Testis (tissue), 3 donors: ENCODE results near the gene PIGZ. TPM values are rescaled to one million over a fixed set of nuclear protein-coding genes. Genes with fewer than 3 reads are reported as not detected.

ENCODE experiments used
- DNase-seq: peaks from one replicate; pipeline ENCODE4 v3.0.0-alpha.2; 2019
- H3K27ac ChIP-seq, 2 donors: fragments of 200-600 bp; sonication (generic); one replicate each; pipeline ENCODE4 v1.5.1; 2019
- H3K27me3 ChIP-seq: fragments of 200-600 bp; sonication (generic); one replicate; pipeline ENCODE4 v1.5.1; 2019
- H3K36me3 ChIP-seq: fragments of 200-600 bp; sonication (generic); one replicate; pipeline ENCODE4 v1.5.1; 2017; ENCODE audit warnings: low read depth; ENCODE audit errors: missing control alignments
- H3K4me1 ChIP-seq: fragments of 200-600 bp; sonication (generic); one replicate; pipeline ENCODE4 v1.5.1; 2019
- H3K4me3 ChIP-seq, 2 donors: fragments of 200-600 bp; sonication (generic); one replicate each; pipeline ENCODE4 v1.5.1; 2017 to 2019
- H3K9me3 ChIP-seq: fragments of 200-600 bp; sonication (generic); one replicate; pipeline ENCODE4 v1.5.1; 2017
- CTCF ChIP-seq, 3 experiments: fragments of 450-650 bp in 2 of 3; fragments of 200-600 bp in 1 of 3; sonication (generic) in 1 of 3; IDR thresholded peaks; one replicate each; pipeline ENCODE4 v1.5.1; 2016 to 2019; ENCODE audit warnings: antibody characterized with exemption in 3 of 3, mild to moderate bottlenecking in 2 of 3, moderate library complexity in 1 of 3
- POLR2A ChIP-seq: fragments of 450-650 bp; IDR thresholded peaks from one replicate; pipeline ENCODE4 v1.6.1; 2017; ENCODE audit warnings: antibody characterized with exemption, mild to moderate bottlenecking, moderate library complexity
- WGBS, 2 donors: methylation state at CpG; one replicate each; pipeline ENCODE4 v1.1.5; 2018; 5-methylcytosine and 5-hydroxymethylcytosine counted together
- intact Hi-C: fragments of 100-400 bp; cut with DNase I; formaldehyde crosslinking; loops from one replicate; pipeline ENCODE4 v1.15.1; 2023; ENCODE audit warnings: low total_unique reads
- polyA plus RNA-seq: library from polyadenylated mRNA; stranded (reverse); fragments of 350-450 nt; fragmentation: Illumina TruSeq; extraction: RNeasy Lipid Tissue Mini Kit (QIAGEN cat#74804); gene quantifications from one replicate; pipeline ENCODE4 v1.2.3, GENCODE V29; 2014; ENCODE audit warnings: low read depth, low replicate concordance; ENCODE audit not compliant: insufficient read depth
- total RNA-seq, 2 donors: library from RNA; depleted of rRNA; stranded (reverse); fragments of >200 nt; gene quantifications; one replicate each; pipeline ENCODE4 v1.2.3, GENCODE V29; 2016

PIGZ gene
- total and polyA plus RNA-seq, 3 donors from 2014 or later, result 3.0 to 4.5 (median 3.9) TPM

- peak; percentile 81 to 89 (median 89) for TF ChIP-seq CTCF (IDR thresholded peaks at IDR 0.05)
- TF ChIP-seq POLR2A, result no peak
- Histone ChIP-seq H3K9me3 (no peaks in the 10 kb centered on the region), H3K27ac (no peak overlapping the region), H3K4me3 (peak overlapping the region; percentile 61 to 69), H3K4me1 (peaks cover 6% of the 10 kb centered on the region), H3K27me3 (no peaks in the 10 kb centered on the region), H3K36me3 (no peaks in the 10 kb centered on the region)
- DNase-seq, result peak; percentile 40
- WGBS, 2 donors, result 20 to 46% methylated on average over 15 to 35 of the region's 100 CpGs
- intact Hi-C loops, result no loop called here
Measured at GRCh38 chr3:196969660-196970546, 1.3 kb upstream of the PIGZ start.

GRCh38 chr3:196969134-196969659 is 564 bp upstream of the PIGZ start:
- no peaks in the 10 kb centered on the region for H3K36me3 ChIP-seq
- 0% methylated on average over 1 to 11 of the region's 72 CpGs for WGBS, 2 donors
- peak overlapping the region in 1 of 2 donors; percentile 67 for H3K27ac ChIP-seq
- H3K4me1 ChIP-seq, result peaks cover 6% of the 10 kb centered on the region
- no peaks in the 10 kb centered on the region for H3K27me3 ChIP-seq
- intact Hi-C loops, result no loop called here
- H3K9me3 ChIP-seq, result no peaks in the 10 kb centered on the region
- DNase-seq, result no peak
- peak overlapping the region; percentile 61 to 69 for H3K4me3 ChIP-seq
- TF ChIP-seq CTCF (IDR thresholded peaks at IDR 0.05) (no peak), POLR2A (no peak)

GRCh38 chr3:196967412-196968232 is 1.0 kb downstream of the PIGZ start:
- no peak overlapping the region for H3K27ac ChIP-seq

More at GRCh38 chr3:196967412-196968232, 1.0 kb downstream of the PIGZ start:
- Histone ChIP-seq H3K36me3 (no peaks in the 10 kb centered on the region), H3K27me3 (no peaks in the 10 kb centered on the region), H3K4me3 (peak overlapping the region; percentile 59 to 61), H3K9me3 (no peaks in the 10 kb centered on the region), H3K4me1 (peaks cover 6% of the 10 kb centered on the region)
- WGBS, 2 donors, result 48 to 61% methylated on average over 17 to 35 of the region's 35 CpGs
- DNase-seq, result no peak
- TF ChIP-seq CTCF (IDR thresholded peaks at IDR 0.05) (no peak), POLR2A (no peak)
- intact Hi-C loops, result no loop called here
